GM19043 (cell line): ENCODE results near the gene SLC46A2.

ENCODE experiments used
- ATAC-seq: cut with Tn5 transposase; IDR thresholded peaks from one replicate; pipeline ENCODE4 v1.9.1; 2021; ENCODE audit warnings: low read depth; ENCODE audit not compliant: unreplicated experiment

SLC46A2 gene

GRCh38 chr9:112831969-112832368 is 58.7 kb downstream of the SLC46A2 start:
- ATAC-seq: no peak

GRCh38 chr9:112831281-112831851 is 59.3 kb downstream of the SLC46A2 start:
- no peak for ATAC-seq
